KMS-11 (cell line): ENCODE measurements around the gene ESPN.

Experiments used
- H2AFZ ChIP-seq: fragments of 200-600 bp; sonication (generic); 2 replicates; pipeline ENCODE4 v1.6.1; 2016; ENCODE audit warnings: antibody characterized with exemption, mixed run types, low read depth
- H3K27ac ChIP-seq: fragments of 200-600 bp; sonication (generic); 2 replicates; pipeline ENCODE4 v1.6.1; 2016; ENCODE audit warnings: mild to moderate bottlenecking, mixed run types
- H3K27me3 ChIP-seq: fragments of 200-600 bp; sonication (generic); 2 replicates; pipeline ENCODE4 v1.6.1; 2017; ENCODE audit warnings: mild to moderate bottlenecking, low read depth, mixed run types, moderate library complexity; ENCODE audit not compliant: insufficient read depth
- H3K36me3 ChIP-seq: fragments of 200-600 bp; sonication (generic); 2 replicates; pipeline ENCODE4 v1.6.1; 2017; ENCODE audit warnings: mild to moderate bottlenecking, mixed run types; ENCODE audit not compliant: insufficient read depth
- H3K4me1 ChIP-seq: fragments of 200-600 bp; sonication (generic); 2 replicates; pipeline ENCODE4 v1.6.1; 2016; ENCODE audit warnings: mild to moderate bottlenecking, low read depth, mixed run types; ENCODE audit not compliant: poor library complexity, severe bottlenecking
- H3K4me2 ChIP-seq: fragments of 200-600 bp; sonication (generic); 2 replicates; pipeline ENCODE4 v1.7.0; 2016; ENCODE audit warnings: mild to moderate bottlenecking, mixed run types
- H3K4me3 ChIP-seq: fragments of 200-600 bp; sonication (generic); IDR thresholded peaks from 2 replicates; pipeline ENCODE4 v1.6.1; 2017; ENCODE audit warnings: low read depth, low read length, mixed read lengths; ENCODE audit not compliant: insufficient read depth
- H3K79me2 ChIP-seq: fragments of 200-600 bp; sonication (generic); 2 replicates; pipeline ENCODE4 v1.6.1; 2016; ENCODE audit warnings: low read depth, mixed run types; ENCODE audit not compliant: insufficient read depth
- H3K9ac ChIP-seq: fragments of 200-600 bp; sonication (generic); 2 replicates; pipeline ENCODE4 v1.6.1; 2016; ENCODE audit warnings: mild to moderate bottlenecking, mixed run types
- H4K20me1 ChIP-seq: fragments of 200-600 bp; sonication (generic); 2 replicates; pipeline ENCODE4 v1.6.1; 2016; ENCODE audit warnings: mild to moderate bottlenecking, mixed run types; ENCODE audit not compliant: insufficient read depth
- TF ChIP-seq, protein P1 (sequence below): fragments of 200-600 bp; sonication (generic); conservative IDR thresholded peaks from 2 replicates; pipeline ENCODE4 v1.6.1; 2017; ENCODE audit warnings: low read depth, mild to moderate bottlenecking, antibody characterized with exemption, low read length, moderate library complexity, mixed read lengths

Gene ESPN

DNA sequence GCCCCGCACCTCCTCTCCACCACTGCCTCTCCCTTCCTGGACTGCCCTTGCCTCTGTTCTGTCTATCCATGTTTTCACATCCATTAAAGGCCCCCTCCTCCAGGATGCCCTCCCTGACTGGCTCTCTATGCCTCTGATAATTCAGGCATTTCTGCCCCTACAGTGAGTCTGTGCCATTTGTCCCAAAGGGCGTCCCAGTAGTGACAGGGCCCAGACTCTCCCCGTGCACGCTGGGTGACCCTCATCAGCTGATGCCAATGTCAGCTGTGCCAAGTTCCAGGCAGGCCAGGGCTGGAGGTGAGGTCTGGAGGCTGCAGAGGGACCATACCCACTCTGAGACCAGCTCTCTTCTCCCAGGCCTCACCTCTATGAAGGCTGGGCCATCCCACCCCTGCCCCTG is 70.1 kb downstream of the ESPN start:
- Histone ChIP-seq H3K27me3 (peaks cover 13% of the 10 kb centered on the region), H4K20me1 (no peaks in the 10 kb centered on the region), H3K4me1 (peaks cover 10% of the 10 kb centered on the region), H3K4me3 (no peak overlapping the region), H3K79me2 (no peaks in the 10 kb centered on the region), H3K27ac (no peak overlapping the region), H3K4me2 (no peak overlapping the region), H3K9ac (no peak overlapping the region), H2AFZ (no peak overlapping the region), H3K36me3 (no peaks in the 10 kb centered on the region)
- TF ChIP-seq, protein P1, sequence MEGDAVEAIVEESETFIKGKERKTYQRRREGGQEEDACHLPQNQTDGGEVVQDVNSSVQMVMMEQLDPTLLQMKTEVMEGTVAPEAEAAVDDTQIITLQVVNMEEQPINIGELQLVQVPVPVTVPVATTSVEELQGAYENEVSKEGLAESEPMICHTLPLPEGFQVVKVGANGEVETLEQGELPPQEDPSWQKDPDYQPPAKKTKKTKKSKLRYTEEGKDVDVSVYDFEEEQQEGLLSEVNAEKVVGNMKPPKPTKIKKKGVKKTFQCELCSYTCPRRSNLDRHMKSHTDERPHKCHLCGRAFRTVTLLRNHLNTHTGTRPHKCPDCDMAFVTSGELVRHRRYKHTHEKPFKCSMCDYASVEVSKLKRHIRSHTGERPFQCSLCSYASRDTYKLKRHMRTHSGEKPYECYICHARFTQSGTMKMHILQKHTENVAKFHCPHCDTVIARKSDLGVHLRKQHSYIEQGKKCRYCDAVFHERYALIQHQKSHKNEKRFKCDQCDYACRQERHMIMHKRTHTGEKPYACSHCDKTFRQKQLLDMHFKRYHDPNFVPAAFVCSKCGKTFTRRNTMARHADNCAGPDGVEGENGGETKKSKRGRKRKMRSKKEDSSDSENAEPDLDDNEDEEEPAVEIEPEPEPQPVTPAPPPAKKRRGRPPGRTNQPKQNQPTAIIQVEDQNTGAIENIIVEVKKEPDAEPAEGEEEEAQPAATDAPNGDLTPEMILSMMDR = no peak

DNA sequence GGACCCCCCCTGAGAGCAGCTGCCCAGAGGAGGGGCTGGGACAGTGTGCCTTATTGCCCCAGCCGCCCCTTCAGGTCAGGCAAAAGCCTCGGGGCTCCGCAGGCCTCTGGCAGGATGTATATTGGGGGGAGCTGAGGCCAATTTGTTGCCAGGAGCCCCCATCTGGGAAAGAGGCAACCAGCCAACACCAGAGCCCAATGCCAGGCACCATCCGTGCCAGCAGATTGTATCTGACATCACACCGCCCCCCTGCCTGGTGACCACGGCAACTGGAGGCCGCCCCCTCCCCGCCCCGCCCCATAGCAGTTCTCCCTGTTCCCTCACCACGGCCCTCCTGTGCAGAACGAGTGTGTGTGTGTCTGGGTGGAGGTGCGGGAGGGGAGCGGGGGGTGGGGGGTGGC is 70.5 kb downstream of the ESPN start:
- no peak overlapping the region for H3K4me2 ChIP-seq
- no peak overlapping the region for H3K9ac ChIP-seq
- H3K4me3 ChIP-seq = no peak overlapping the region
- no peak overlapping the region for H2AFZ ChIP-seq
- peaks cover 10% of the 10 kb centered on the region for H3K4me1 ChIP-seq
- H3K79me2 ChIP-seq = no peaks in the 10 kb centered on the region
- H3K27ac ChIP-seq = no peak overlapping the region
- TF ChIP-seq, protein P1 = no peak
- H3K27me3 ChIP-seq = peaks cover 14% of the 10 kb centered on the region
- no peaks in the 10 kb centered on the region for H4K20me1 ChIP-seq
- no peaks in the 10 kb centered on the region for H3K36me3 ChIP-seq

DNA sequence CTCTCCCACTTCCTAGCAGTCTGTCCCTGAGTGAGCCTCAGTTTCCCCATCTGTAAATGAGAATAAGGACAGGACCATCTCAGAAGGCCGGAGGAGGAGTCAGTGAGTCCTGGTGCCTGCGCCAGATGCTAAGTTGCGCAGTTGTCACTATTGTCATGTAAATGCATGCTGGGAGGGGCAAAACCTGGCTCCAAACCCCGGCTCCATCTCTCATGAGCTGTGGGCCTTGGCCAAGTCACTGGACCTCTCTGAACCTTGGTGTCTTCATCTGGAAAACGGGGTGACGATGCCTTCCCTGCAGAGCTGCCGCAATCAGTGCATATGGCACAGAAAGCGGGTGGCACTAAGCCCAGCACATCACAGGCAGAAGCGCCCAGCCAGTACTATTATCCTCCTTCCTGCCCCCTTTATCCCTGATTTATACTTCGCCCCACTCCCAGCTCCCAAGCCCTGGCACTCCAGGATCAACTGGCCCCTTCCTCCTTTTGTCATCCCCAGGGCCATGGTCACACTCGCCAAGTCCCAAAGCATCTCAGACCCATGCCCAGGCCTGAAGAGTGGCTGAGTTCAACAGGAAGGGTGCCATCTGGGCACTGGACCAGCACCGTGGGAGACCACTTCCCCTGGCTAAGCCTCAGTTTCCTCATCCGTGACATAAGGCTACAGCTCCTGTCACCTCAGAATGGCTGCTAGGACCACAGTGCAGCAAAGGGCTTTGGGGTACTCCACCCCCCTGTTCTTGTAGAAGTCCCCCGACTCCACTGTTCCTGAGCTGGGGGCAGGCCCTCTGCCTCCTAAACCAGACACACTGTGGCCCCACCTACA is 71.2 kb downstream of the ESPN start:
- no peak overlapping the region for H3K4me2 ChIP-seq
- TF ChIP-seq, protein P1 = no peak
- no peak overlapping the region for H2AFZ ChIP-seq
- H4K20me1 ChIP-seq = no peaks in the 10 kb centered on the region
- H3K4me3 ChIP-seq = no peak overlapping the region
- H3K27ac ChIP-seq = no peak overlapping the region
- no peaks in the 10 kb centered on the region for H3K36me3 ChIP-seq
- no peaks in the 10 kb centered on the region for H3K79me2 ChIP-seq
- peaks cover 16% of the 10 kb centered on the region for H3K27me3 ChIP-seq
- peaks cover 9% of the 10 kb centered on the region for H3K4me1 ChIP-seq
- no peak overlapping the region for H3K9ac ChIP-seq

DNA sequence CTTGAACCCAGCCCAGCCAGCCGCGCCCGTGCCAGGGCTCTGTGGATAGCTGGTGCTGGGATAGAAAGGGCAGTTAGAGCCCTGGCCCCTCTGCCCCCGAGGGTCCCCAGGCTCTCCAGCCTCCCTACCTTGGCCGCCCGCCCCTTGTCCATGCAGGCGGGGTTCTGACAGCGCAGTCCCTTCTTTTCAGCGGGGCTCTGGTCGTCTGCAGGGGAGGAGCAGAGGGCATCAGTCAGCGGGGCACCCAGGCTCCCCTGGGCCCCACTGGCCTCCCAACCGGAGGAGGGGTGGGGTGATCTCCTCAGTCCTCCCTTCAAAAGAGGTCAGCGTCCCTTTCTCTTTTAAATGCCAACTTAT is 71.8 kb downstream of the ESPN start:
- Histone ChIP-seq H4K20me1 (no peaks in the 10 kb centered on the region), H3K79me2 (no peaks in the 10 kb centered on the region), H2AFZ (no peak overlapping the region), H3K4me2 (no peak overlapping the region; the same call in 1 of the 2 replicates), H3K4me1 (peaks cover 4% of the 10 kb centered on the region), H3K27me3 (peaks cover 22% of the 10 kb centered on the region), H3K36me3 (no peaks in the 10 kb centered on the region), H3K4me3 (no peak overlapping the region), H3K27ac (no peak overlapping the region), H3K9ac (no peak overlapping the region)
- TF ChIP-seq, protein P1 = no peak
